Mesothelial cell of epicardium (in vitro differentiated cells): ENCODE measurements around the gene KRT37. TPM values are rescaled to one million over a fixed set of nuclear protein-coding genes. Genes with fewer than 3 reads are reported as not detected.
A peak's percentile ranks its signal among the peaks of the same experiment; 100 is the strongest.

Experiments
- DNase-seq, 2 experiments: peaks; one replicate each; pipeline ENCODE4 v3.0.0; 2021; ENCODE audit warnings: low spot score in 2 of 2; ENCODE audit not compliant: unreplicated experiment in 2 of 2
- H3K27ac Mint-ChIP-seq: 2 replicates; pipeline ENCODE4 v1.8.0; 2021; ENCODE audit warnings: mixed read lengths
- H3K27me3 Mint-ChIP-seq: 2 replicates; pipeline ENCODE4 v1.8.0; 2021; ENCODE audit warnings: low read depth, mixed read lengths
- H3K36me3 Mint-ChIP-seq: 2 replicates; pipeline ENCODE4 v1.8.0; 2021; ENCODE audit warnings: mixed read lengths
- H3K4me1 Mint-ChIP-seq: 2 replicates; pipeline ENCODE4 v1.8.0; 2021; ENCODE audit warnings: mixed read lengths
- H3K4me3 Mint-ChIP-seq: 2 replicates; pipeline ENCODE4 v1.8.0; 2021; ENCODE audit warnings: mild to moderate bottlenecking, moderate library complexity, mixed read lengths
- H3K9me3 Mint-ChIP-seq: 2 replicates; pipeline ENCODE4 v1.8.0; 2021; ENCODE audit warnings: mixed read lengths
- total RNA-seq: library from RNA; stranded (reverse); gene quantifications from 3 replicates; pipeline ENCODE4 v1.2.1, GENCODE V29; 2021
- TF ChIP-seq, protein P1 (sequence below): fragments of 200-600 bp; sonication (generic); IDR thresholded peaks from one replicate; pipeline ENCODE4 v1.5.0; 2021; ENCODE audit warnings: antibody characterized with exemption; ENCODE audit not compliant: unreplicated experiment

Gene KRT37
- total RNA-seq, 1 donor from 2014 or later, result not detected

DNA sequence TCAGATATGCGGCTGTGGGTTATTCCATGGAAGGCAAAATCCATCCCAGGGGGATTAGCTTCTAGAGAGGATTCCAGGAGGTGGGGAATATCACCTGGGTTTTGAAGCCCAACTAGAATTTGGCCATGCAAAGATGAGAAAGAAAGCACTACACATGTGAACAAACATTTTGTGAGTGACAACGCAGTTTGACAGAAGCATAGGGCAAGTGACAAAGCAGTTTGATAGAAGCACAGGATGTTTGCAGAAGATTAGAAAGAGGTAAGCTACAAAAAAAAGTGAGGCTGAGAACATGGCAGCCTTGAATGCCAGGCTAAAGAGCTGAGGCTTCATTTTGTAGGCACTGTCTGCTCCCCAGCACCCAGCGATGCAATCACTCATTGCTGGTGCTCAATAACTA lies 28.7 kb upstream of the KRT37 start:
- H3K27me3 Mint-ChIP-seq, result no peaks in the 10 kb centered on the region

DNA sequence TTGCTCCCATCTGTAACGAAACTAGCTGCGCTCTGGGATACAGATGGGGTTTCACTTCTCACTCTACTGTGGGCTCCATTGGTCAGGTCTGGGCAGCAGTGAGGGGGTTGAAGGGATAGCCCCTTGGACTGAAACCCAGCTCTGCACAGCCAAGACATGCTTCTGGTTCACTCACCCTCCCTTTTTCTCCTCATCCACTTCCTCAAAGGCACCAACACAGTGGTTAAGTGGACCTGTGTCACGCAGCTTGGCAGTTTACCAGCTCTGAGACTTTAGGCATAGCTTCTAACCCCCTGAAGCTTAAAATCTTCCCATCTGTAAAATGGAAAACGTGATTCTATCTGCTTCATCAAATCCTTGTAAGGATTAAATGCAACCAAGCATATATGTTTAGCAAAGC lies 27.9 kb upstream of the KRT37 start:
- peaks cover 6% of the 10 kb centered on the region for H3K36me3 Mint-ChIP-seq
- no peak overlapping the region for H3K27ac Mint-ChIP-seq
- H3K9me3 Mint-ChIP-seq, result peaks cover 14% of the 10 kb centered on the region

More for the DNA sequence above, 28.7 kb upstream of the KRT37 start:
- Mint-ChIP-seq H3K9me3 (peaks cover 14% of the 10 kb centered on the region), H3K27ac (no peak overlapping the region), H3K4me3 (no peak overlapping the region), H3K36me3 (peaks cover 6% of the 10 kb centered on the region), H3K4me1 (peaks cover 9% of the 10 kb centered on the region)
- TF ChIP-seq, protein P1, sequence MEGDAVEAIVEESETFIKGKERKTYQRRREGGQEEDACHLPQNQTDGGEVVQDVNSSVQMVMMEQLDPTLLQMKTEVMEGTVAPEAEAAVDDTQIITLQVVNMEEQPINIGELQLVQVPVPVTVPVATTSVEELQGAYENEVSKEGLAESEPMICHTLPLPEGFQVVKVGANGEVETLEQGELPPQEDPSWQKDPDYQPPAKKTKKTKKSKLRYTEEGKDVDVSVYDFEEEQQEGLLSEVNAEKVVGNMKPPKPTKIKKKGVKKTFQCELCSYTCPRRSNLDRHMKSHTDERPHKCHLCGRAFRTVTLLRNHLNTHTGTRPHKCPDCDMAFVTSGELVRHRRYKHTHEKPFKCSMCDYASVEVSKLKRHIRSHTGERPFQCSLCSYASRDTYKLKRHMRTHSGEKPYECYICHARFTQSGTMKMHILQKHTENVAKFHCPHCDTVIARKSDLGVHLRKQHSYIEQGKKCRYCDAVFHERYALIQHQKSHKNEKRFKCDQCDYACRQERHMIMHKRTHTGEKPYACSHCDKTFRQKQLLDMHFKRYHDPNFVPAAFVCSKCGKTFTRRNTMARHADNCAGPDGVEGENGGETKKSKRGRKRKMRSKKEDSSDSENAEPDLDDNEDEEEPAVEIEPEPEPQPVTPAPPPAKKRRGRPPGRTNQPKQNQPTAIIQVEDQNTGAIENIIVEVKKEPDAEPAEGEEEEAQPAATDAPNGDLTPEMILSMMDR, result no peak
- no peak for DNase-seq

DNA sequence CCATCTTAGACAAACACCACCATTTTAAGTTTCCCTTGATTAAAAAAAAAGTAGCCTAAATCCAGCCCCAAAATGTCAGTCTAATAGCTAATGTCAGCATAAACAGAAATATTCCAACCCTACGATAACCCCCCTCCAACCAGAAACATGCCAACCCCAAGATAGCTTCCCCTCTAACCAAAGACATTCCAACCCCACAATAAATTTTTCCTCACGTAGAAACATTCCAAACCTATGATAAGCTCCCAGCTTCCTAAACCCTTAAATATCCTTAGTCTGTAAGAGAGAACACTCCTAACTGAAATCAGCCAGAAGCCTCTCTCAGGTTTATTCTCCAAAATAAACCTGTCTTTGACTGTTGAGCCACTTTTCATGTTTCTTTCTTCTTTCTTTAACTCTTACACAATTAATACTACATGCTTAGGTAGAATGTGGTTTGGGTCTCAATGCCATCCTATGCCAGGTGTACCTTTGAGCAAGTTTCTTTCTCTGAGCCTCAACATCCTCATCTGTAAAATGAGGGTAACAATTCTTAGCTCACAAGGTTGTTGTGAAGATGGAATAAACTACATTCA lies 26.9 kb upstream of the KRT37 start:
- Mint-ChIP-seq H3K36me3 (peaks cover 6% of the 10 kb centered on the region), H3K4me3 (no peak overlapping the region), H3K27me3 (no peaks in the 10 kb centered on the region), H3K4me1 (peaks cover 2% of the 10 kb centered on the region), H3K27ac (no peak overlapping the region), H3K9me3 (peaks cover 14% of the 10 kb centered on the region)
- TF ChIP-seq, protein P1, result no peak
- DNase-seq, result no peak

More for the DNA sequence above, 27.9 kb upstream of the KRT37 start:
- Mint-ChIP-seq H3K4me3 (no peak overlapping the region), H3K4me1 (peaks cover 1% of the 10 kb centered on the region), H3K27me3 (no peaks in the 10 kb centered on the region)
- no peak for DNase-seq
- TF ChIP-seq, protein P1, result no peak

DNA sequence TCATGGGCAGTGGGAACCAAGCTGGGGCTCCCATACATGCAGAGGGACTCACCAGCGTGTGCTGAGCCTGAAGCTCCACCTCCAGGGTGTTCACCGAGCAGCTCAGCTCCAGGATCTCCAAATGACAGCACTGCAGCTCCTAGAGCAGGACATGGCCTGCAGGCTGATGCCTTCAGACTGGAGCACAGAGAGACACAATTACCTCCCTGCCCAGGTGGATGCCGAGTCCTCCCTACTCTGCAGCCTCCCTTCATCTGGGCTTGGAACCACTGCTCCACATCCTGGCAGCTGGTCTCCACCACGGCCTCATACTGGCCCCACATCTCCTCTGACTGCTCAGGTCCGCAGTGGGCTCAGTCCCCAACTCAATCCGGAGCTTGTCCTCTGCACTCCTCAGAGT lies 24.6 kb upstream of the KRT37 start:
- H3K9me3 Mint-ChIP-seq, result peaks cover 14% of the 10 kb centered on the region
- DNase-seq, result no peak
- TF ChIP-seq, protein P1, result no peak
- no peak overlapping the region for H3K4me3 Mint-ChIP-seq
- H3K4me1 Mint-ChIP-seq, result peaks cover 5% of the 10 kb centered on the region
- no peak overlapping the region for H3K27ac Mint-ChIP-seq
- peaks cover 6% of the 10 kb centered on the region for H3K36me3 Mint-ChIP-seq
- no peaks in the 10 kb centered on the region for H3K27me3 Mint-ChIP-seq

DNA sequence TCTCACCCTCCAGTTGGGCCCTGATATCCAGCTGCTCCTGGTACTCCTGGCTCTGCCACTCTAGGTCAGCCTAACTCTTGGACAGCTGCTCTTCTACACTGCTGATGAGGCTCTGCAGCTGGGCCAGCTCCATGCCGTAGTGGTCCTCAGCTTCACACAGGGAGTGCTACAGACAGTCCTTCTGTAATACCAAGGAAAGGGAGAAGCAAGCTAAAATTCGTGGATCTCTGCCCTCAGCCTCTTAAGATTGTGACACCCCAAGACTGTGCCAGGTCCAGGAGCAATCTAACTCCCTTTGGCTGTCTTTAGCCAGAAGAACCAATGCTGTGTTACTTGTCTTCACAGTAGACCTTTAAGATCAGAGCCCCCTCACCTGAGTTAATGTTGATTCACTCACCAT lies 24.1 kb upstream of the KRT37 start:
- H3K27me3 Mint-ChIP-seq, result no peaks in the 10 kb centered on the region
- H3K36me3 Mint-ChIP-seq, result peaks cover 6% of the 10 kb centered on the region
- peaks cover 5% of the 10 kb centered on the region for H3K4me1 Mint-ChIP-seq
- H3K4me3 Mint-ChIP-seq, result no peak overlapping the region
- DNase-seq, result no peak
- TF ChIP-seq, protein P1, result no peak
- H3K9me3 Mint-ChIP-seq, result peaks cover 14% of the 10 kb centered on the region
- H3K27ac Mint-ChIP-seq, result no peak overlapping the region

DNA sequence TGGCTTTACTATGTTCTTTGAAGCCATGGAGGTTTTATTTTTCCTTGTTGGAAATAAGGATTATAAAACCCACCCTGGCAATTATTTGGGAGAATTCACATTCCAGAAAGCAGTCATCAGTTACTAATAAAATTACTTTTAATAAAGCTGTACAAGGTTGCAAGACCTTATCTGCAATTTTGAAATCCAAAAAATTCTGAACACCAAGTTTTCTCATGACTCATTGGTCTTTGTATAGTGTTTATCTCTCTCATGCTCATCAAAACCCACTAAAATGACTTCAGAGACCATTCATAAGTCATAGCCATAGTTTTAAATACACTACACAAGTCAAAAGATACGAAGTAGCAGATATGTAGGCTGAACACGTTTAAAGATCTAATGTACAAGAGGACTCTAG lies 22.4 kb upstream of the KRT37 start:
- Mint-ChIP-seq H3K9me3 (peaks cover 14% of the 10 kb centered on the region), H3K36me3 (peaks cover 3% of the 10 kb centered on the region), H3K27ac (peak overlapping the region; percentile 15), H3K4me3 (no peak overlapping the region), H3K4me1 (peaks cover 5% of the 10 kb centered on the region), H3K27me3 (no peaks in the 10 kb centered on the region)
- no peak for DNase-seq
- TF ChIP-seq, protein P1, result no peak
